WTC11 (cell line): ENCODE measurements around the gene LRCH4. TPM values are rescaled to one million over a fixed set of nuclear protein-coding genes. Genes with fewer than 3 reads are reported as not detected.

Experiments used
- ATAC-seq: fragments of 200-7000 bp; cut with Tn5 transposase; 2 replicates; pipeline ENCODE4 v1.10.0; 2021; ENCODE audit warnings: mild to moderate bottlenecking, moderate library complexity
- CTCF ChIA-PET: fragments of 300-600 bp; sonication (Branson Sonifier 250); formaldehyde crosslinking; loops from one replicate; lab custom pipeline; 2021; ENCODE audit warnings: antibody characterized with exemption; lab: Charles Lee
- POLR2A ChIA-PET: fragments of 350-600 bp; sonication (Branson Sonifier 250); formaldehyde crosslinking; loops from one replicate; lab custom pipeline; 2021; ENCODE audit warnings: antibody characterized with exemption; lab: Charles Lee
- DNase-seq: peaks from one replicate; pipeline ENCODE4 v3.0.0; 2021; ENCODE audit warnings: low spot score
- H3K27ac Mint-ChIP-seq: 2 replicates; pipeline ENCODE4 v1.8.0; 2021; ENCODE audit warnings: mixed read lengths
- H3K27me3 Mint-ChIP-seq: 2 replicates; pipeline ENCODE4 v1.8.0; 2021; ENCODE audit warnings: low read depth, mild to moderate bottlenecking, moderate library complexity, mixed read lengths
- H3K36me3 Mint-ChIP-seq: 2 replicates; pipeline ENCODE4 v1.8.0; 2021; ENCODE audit warnings: mixed read lengths
- H3K4me1 Mint-ChIP-seq: 2 replicates; pipeline ENCODE4 v1.8.0; 2022; ENCODE audit warnings: mixed read lengths
- H3K4me3 Mint-ChIP-seq: 2 replicates; pipeline ENCODE4 v1.8.0; 2021; ENCODE audit warnings: mild to moderate bottlenecking, moderate library complexity, mixed read lengths
- H3K9me3 Mint-ChIP-seq: 2 replicates; pipeline ENCODE4 v1.8.0; 2021; ENCODE audit warnings: mixed read lengths
- GABPB1 ChIP-seq: sonication (generic); formaldehyde crosslinking; IDR thresholded peaks from 2 replicates; pipeline ENCODE4 v1.8.1; 2023; ENCODE audit warnings: mild to moderate bottlenecking, missing genetic modification reagents
- NFATC4 ChIP-seq: fragments of 250-450 bp; sonication (Bioruptor Pico); IDR thresholded peaks from 2 replicates; pipeline ENCODE4 v1.9.0; 2021; ENCODE audit warnings: mild to moderate bottlenecking
- NFYB ChIP-seq: sonication (generic); formaldehyde crosslinking; conservative IDR thresholded peaks from 2 replicates; pipeline ENCODE4 v1.8.0; 2022; ENCODE audit warnings: low read depth, missing genetic modification reagents
- SMAD4 ChIP-seq: sonication (generic); formaldehyde crosslinking; IDR thresholded peaks from 2 replicates; pipeline ENCODE4 v1.8.0; 2022; ENCODE audit warnings: mild to moderate bottlenecking, missing genetic modification reagents
- SOX15 ChIP-seq: fragments of 250-450 bp; sonication (Bioruptor Pico); IDR thresholded peaks from 2 replicates; pipeline ENCODE4 v1.9.0; 2021; ENCODE audit warnings: mild to moderate bottlenecking
- ZNF416 ChIP-seq: fragments of 250-450 bp; sonication (Bioruptor Pico); IDR thresholded peaks from 2 replicates; pipeline ENCODE4 v1.9.0; 2021; ENCODE audit warnings: mild to moderate bottlenecking, inconsistent platforms
- ZNF671 ChIP-seq: fragments of 250-450 bp; sonication (Bioruptor Pico); IDR thresholded peaks from 2 replicates; pipeline ENCODE4 v1.8.0; 2021; ENCODE audit warnings: mild to moderate bottlenecking
- total RNA-seq: library from RNA; stranded (reverse); gene quantifications from 3 replicates; pipeline ENCODE4 v1.2.3, GENCODE V29; 2021
- TF ChIP-seq, protein P1 (sequence below): sonication (generic); formaldehyde crosslinking; IDR thresholded peaks from 2 replicates; pipeline ENCODE4 v1.8.0; 2022; ENCODE audit warnings: mild to moderate bottlenecking, missing genetic modification reagents
- TF ChIP-seq, protein P2 (sequence below): fragments of 250-450 bp; sonication (Bioruptor Pico); IDR thresholded peaks from 2 replicates; pipeline ENCODE4 v1.9.0; 2021; ENCODE audit warnings: mild to moderate bottlenecking, borderline replicate concordance
- TF ChIP-seq, protein P3 (sequence below): sonication (generic); formaldehyde crosslinking; IDR thresholded peaks from 2 replicates; pipeline ENCODE4 v1.8.1; 2022; ENCODE audit warnings: mild to moderate bottlenecking, missing genetic modification reagents, moderate library complexity, borderline replicate concordance

LRCH4 gene
- total RNA-seq, 1 experiment from 2014 or later = 56.7 TPM

DNA sequence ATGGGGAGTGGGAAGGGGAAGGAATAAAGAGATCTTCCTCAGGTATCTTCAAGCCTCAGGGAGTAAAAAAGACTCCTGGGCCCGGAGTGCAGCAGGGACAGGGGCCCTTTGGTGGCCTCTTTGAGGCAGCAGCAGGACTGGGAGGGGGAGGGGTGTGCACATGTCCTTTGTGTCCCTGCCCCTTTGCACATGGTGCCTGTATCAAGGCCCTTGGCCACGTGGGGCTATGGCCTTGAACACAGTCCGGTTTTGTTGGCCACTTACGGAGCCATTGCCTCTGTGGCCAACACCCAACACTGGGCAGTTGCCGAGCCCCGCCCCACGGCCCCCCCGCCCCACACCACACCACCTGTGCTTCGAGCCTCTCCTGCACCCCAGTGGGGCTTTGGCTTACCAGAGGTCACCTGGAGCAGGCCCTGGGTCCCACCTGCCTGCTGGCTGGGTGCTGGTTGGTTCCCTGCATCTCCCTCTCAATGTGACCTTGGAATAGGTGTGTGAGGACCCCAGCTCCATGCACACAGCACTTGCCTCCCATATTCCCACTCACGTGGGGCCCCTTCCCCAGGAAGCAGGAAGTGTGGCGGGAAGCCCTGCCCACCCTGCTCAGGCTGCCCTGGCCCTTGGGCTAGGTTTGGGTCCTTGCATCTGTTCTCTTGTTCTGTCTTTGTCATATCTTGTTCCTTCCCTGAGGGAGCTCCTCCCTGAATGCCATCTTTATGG is 17.6 kb downstream of the LRCH4 start:
- no peak for DNase-seq
- CTCF ChIA-PET = interaction anchor here (0.6 to 2.5 kb wide), 10 partner anchors 8 to 284 kb away, joined by 3 to 18 read pairs (median 5); partner anchors contain the start of genes FBXO24, LRCH4, MOSPD3 and SLC12A9
- no peak for TF ChIP-seq ZNF671
- peak; percentile 72 for TF ChIP-seq GABPB1 (CRISPR knock-in tag)
- TF ChIP-seq, all 79 proteins: peak for 1
- H3K27ac Mint-ChIP-seq = no peak overlapping the region; the same call in 1 of the 2 replicates
- H3K4me3 Mint-ChIP-seq = no peak overlapping the region
- H3K9me3 Mint-ChIP-seq = no peaks in the 10 kb centered on the region
- peaks cover 11% of the 10 kb centered on the region for H3K27me3 Mint-ChIP-seq
- POLR2A ChIA-PET = interaction anchor here (1.3 to 1.4 kb wide), 2 partner anchors 26 to 29 kb away, joined by 3 to 4 read pairs; partner anchors contain the start of gene AGFG2
- peaks cover 46% of the 10 kb centered on the region for H3K4me1 Mint-ChIP-seq
- no peaks in the 10 kb centered on the region for H3K36me3 Mint-ChIP-seq
- ATAC-seq = no peak

DNA sequence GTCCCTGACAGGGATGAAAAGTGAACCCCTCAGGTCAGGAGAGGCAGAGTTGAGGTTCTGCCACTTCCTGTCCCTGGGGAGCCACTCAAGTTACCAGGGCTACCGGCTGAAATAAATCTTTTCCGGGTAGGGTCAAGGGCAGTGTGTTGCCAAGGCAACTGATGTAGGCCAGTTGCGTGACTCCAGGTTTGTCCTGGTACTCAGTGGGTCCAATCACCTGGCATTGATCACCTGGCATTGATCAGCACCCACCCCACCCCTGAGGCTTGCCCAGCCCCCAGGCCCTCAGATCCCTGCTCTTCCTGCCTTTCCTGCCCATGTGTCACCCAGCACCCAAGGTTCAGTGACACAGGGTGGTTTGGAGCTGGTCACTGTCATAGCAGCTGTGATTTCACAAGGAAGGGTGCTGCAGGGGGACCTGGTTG is 18.2 kb downstream of the LRCH4 start:
- Mint-ChIP-seq H3K36me3 (no peaks in the 10 kb centered on the region), H3K9me3 (no peaks in the 10 kb centered on the region), H3K27me3 (peaks cover 11% of the 10 kb centered on the region), H3K4me1 (peaks cover 46% of the 10 kb centered on the region), H3K27ac (no peak overlapping the region), H3K4me3 (no peak overlapping the region)
- POLR2A ChIA-PET = interaction anchor here (1.4 kb wide), 1 partner anchor 29 kb away, joined by 4 read pairs; the partner anchor contains the start of gene AGFG2
- ATAC-seq (no peak), DNase-seq (no peak)
- CTCF ChIA-PET = interaction anchor here (1.2 to 2.5 kb wide), 3 partner anchors 18 to 102 kb away, joined by 6 to 14 read pairs (median 8); partner anchors contain the start of genes FBXO24 and LRCH4
- TF ChIP-seq ZNF416 (CRISPR knock-in tag) (no peak), SOX15 (CRISPR knock-in tag) (no peak), NFYB (CRISPR knock-in tag) (no peak), NFATC4 (CRISPR knock-in tag) (no peak), SMAD4 (no peak)
- TF ChIP-seq, protein P1, sequence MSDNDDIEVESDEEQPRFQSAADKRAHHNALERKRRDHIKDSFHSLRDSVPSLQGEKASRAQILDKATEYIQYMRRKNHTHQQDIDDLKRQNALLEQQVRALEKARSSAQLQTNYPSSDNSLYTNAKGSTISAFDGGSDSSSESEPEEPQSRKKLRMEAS (CRISPR knock-in tag) = no peak
- TF ChIP-seq, protein P2, sequence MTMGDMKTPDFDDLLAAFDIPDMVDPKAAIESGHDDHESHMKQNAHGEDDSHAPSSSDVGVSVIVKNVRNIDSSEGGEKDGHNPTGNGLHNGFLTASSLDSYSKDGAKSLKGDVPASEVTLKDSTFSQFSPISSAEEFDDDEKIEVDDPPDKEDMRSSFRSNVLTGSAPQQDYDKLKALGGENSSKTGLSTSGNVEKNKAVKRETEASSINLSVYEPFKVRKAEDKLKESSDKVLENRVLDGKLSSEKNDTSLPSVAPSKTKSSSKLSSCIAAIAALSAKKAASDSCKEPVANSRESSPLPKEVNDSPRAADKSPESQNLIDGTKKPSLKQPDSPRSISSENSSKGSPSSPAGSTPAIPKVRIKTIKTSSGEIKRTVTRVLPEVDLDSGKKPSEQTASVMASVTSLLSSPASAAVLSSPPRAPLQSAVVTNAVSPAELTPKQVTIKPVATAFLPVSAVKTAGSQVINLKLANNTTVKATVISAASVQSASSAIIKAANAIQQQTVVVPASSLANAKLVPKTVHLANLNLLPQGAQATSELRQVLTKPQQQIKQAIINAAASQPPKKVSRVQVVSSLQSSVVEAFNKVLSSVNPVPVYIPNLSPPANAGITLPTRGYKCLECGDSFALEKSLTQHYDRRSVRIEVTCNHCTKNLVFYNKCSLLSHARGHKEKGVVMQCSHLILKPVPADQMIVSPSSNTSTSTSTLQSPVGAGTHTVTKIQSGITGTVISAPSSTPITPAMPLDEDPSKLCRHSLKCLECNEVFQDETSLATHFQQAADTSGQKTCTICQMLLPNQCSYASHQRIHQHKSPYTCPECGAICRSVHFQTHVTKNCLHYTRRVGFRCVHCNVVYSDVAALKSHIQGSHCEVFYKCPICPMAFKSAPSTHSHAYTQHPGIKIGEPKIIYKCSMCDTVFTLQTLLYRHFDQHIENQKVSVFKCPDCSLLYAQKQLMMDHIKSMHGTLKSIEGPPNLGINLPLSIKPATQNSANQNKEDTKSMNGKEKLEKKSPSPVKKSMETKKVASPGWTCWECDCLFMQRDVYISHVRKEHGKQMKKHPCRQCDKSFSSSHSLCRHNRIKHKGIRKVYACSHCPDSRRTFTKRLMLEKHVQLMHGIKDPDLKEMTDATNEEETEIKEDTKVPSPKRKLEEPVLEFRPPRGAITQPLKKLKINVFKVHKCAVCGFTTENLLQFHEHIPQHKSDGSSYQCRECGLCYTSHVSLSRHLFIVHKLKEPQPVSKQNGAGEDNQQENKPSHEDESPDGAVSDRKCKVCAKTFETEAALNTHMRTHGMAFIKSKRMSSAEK = no peak

DNA sequence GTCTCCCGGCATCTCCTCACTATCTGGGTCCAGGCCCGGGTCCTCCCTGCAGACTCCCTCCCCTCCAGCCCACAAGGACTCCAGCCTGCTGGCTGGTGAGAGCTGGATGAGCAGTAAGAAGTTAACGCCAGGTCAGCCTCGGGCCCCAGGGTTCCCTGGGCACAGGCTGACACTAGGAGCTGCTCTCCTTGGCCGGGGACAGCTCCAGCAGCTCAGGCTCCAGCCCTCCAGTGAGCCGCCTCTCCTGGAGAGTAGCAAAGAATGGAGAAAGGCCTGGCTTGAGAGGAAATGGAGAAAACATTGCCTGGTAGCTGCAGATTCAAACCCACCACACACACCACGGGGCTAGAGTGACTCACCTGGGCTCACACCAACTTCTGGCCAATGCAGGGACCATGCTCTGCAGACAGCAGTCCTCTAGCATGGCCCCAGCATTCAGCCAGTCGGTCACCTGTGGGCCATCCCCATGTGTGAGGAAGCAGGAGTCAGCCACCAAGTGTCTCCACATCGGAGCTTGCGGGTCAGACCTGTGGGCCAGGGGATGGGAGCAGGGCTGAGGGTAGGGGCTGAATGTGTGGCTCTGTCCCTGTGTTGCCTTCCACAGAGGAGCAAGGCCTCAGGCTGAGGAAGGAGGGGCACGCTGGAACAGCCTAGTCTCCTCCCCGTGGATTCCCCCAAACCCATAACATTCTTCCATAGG is 18.7 kb downstream of the LRCH4 start:
- TF ChIP-seq, protein P3, sequence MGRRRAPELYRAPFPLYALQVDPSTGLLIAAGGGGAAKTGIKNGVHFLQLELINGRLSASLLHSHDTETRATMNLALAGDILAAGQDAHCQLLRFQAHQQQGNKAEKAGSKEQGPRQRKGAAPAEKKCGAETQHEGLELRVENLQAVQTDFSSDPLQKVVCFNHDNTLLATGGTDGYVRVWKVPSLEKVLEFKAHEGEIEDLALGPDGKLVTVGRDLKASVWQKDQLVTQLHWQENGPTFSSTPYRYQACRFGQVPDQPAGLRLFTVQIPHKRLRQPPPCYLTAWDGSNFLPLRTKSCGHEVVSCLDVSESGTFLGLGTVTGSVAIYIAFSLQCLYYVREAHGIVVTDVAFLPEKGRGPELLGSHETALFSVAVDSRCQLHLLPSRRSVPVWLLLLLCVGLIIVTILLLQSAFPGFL (CRISPR knock-in tag) = no peak
- no peak for ATAC-seq
- Mint-ChIP-seq H3K27me3 (peaks cover 11% of the 10 kb centered on the region), H3K4me3 (no peak overlapping the region), H3K4me1 (peaks cover 42% of the 10 kb centered on the region), H3K9me3 (no peaks in the 10 kb centered on the region), H3K36me3 (no peaks in the 10 kb centered on the region), H3K27ac (no peak overlapping the region)
- POLR2A ChIA-PET = interaction anchor here (1.4 kb wide), 1 partner anchor 28 kb away, joined by 4 read pairs; the partner anchor contains the start of gene AGFG2
- no peak for DNase-seq
- CTCF ChIA-PET = interaction anchor here (1.2 to 2.5 kb wide), 4 partner anchors 19 to 101 kb away, joined by 5 to 14 read pairs (median 7); partner anchors contain the start of genes FBXO24, LRCH4 and PCOLCE
